BE2C (cell line): ENCODE results near the gene NEGR1.

Experiments used
- DNase-seq: peaks from one replicate; pipeline ENCODE4 v3.0.0-alpha.2; 2020
- H3K27me3 ChIP-seq: fragments of 250-450 bp; sonication (Bioruptor Pico); 2 replicates; pipeline ENCODE4 v1.5.1; 2020; ENCODE audit warnings: mild to moderate bottlenecking
- H3K36me3 ChIP-seq: fragments of 250-450 bp; sonication (Bioruptor Pico); 2 replicates; pipeline ENCODE4 v1.5.1; 2020; ENCODE audit warnings: mild to moderate bottlenecking
- H3K4me1 ChIP-seq: fragments of 250-450 bp; sonication (Bioruptor Pico); 2 replicates; pipeline ENCODE4 v1.5.1; 2020
- H3K4me3 ChIP-seq: 2 replicates; pipeline ENCODE4 v1.5.1; 2011; ENCODE audit warnings: low read depth, low read length
- H3K9me3 ChIP-seq: fragments of 250-450 bp; sonication (Bioruptor Pico); 2 replicates; pipeline ENCODE4 v1.5.1; 2020
- CTCF ChIP-seq: IDR thresholded peaks from 2 replicates; pipeline ENCODE4 v1.5.1; 2012; ENCODE audit warnings: mild to moderate bottlenecking, low read depth, low read length

Gene NEGR1

GRCh38 chr1:72170246-72170645 lies 112.1 kb downstream of the NEGR1 start:
- no peaks in the 10 kb centered on the region for H3K4me1 ChIP-seq
- H3K36me3 ChIP-seq: no peaks in the 10 kb centered on the region
- no peaks in the 10 kb centered on the region for H3K9me3 ChIP-seq
- DNase-seq: no peak
- H3K27me3 ChIP-seq: no peaks in the 10 kb centered on the region
- TF ChIP-seq CTCF: no peak
- H3K4me3 ChIP-seq: no peak overlapping the region

GRCh38 chr1:72166426-72166825 lies 115.9 kb downstream of the NEGR1 start:
- Histone ChIP-seq H3K27me3 (no peaks in the 10 kb centered on the region), H3K9me3 (no peaks in the 10 kb centered on the region), H3K4me3 (no peak overlapping the region), H3K36me3 (no peaks in the 10 kb centered on the region), H3K4me1 (no peaks in the 10 kb centered on the region)
- DNase-seq: no peak
- TF ChIP-seq CTCF: no peak

- no peaks in the 10 kb centered on the region for H3K27me3 ChIP-seq
- no peak for DNase-seq
- no peaks in the 10 kb centered on the region for H3K36me3 ChIP-seq
- H3K9me3 ChIP-seq: no peaks in the 10 kb centered on the region
- H3K4me1 ChIP-seq: no peaks in the 10 kb centered on the region
- TF ChIP-seq CTCF: no peak
- no peak overlapping the region for H3K4me3 ChIP-seq
Observed at GRCh38 chr1:72150508-72150907, 131.8 kb downstream of the NEGR1 start.

- H3K9me3 ChIP-seq: no peaks in the 10 kb centered on the region
- no peaks in the 10 kb centered on the region for H3K4me1 ChIP-seq
- H3K4me3 ChIP-seq: no peak overlapping the region
- no peak for TF ChIP-seq CTCF
- DNase-seq: no peak
- no peaks in the 10 kb centered on the region for H3K27me3 ChIP-seq
- no peaks in the 10 kb centered on the region for H3K36me3 ChIP-seq
Observed at GRCh38 chr1:72141875-72142274, 140.5 kb downstream of the NEGR1 start.

GRCh38 chr1:72140222-72140621 lies 142.1 kb downstream of the NEGR1 start:
- no peaks in the 10 kb centered on the region for H3K9me3 ChIP-seq
- no peaks in the 10 kb centered on the region for H3K36me3 ChIP-seq
- H3K27me3 ChIP-seq: no peaks in the 10 kb centered on the region
- DNase-seq: no peak
- H3K4me3 ChIP-seq: no peak overlapping the region
- no peak for TF ChIP-seq CTCF
- H3K4me1 ChIP-seq: no peaks in the 10 kb centered on the region

GRCh38 chr1:72137656-72138055 lies 144.7 kb downstream of the NEGR1 start:
- H3K4me3 ChIP-seq: no peak overlapping the region
- no peaks in the 10 kb centered on the region for H3K36me3 ChIP-seq
- TF ChIP-seq CTCF: no peak
- no peaks in the 10 kb centered on the region for H3K4me1 ChIP-seq
- no peaks in the 10 kb centered on the region for H3K9me3 ChIP-seq
- H3K27me3 ChIP-seq: no peaks in the 10 kb centered on the region
- no peak for DNase-seq
